Bone marrow (tissue), 2 donors: ENCODE results near the gene HOXD8.

ENCODE experiments used
- DNase-seq, 2 donors: peaks; one replicate each; lab custom pipeline; 2025; lab: John Stamatoyannopoulos, UW

The HOXD8 gene

DNA sequence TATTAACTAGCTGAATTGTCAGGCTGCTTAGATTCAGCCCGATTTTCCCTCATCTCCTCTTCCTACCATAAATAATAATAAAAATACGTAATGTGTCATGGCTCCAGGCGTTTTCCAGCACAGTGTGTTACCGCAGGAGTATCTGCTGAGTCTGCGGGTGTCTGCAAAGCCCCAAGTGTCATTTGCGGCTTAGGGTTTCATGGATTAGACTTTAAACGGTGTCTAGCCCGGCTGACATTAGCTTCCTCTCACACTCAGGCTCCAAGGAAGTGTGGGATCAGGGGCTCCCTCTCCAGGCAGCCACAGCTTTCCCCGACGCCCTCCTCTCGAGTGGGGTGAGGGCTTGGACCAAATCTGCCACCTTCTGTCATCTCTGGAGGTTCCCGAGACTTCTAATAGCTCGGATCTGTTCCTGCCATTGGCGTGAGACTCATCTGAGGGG lies 44.9 kb downstream of the HOXD8 start:
- DNase-seq: no peak

DNA sequence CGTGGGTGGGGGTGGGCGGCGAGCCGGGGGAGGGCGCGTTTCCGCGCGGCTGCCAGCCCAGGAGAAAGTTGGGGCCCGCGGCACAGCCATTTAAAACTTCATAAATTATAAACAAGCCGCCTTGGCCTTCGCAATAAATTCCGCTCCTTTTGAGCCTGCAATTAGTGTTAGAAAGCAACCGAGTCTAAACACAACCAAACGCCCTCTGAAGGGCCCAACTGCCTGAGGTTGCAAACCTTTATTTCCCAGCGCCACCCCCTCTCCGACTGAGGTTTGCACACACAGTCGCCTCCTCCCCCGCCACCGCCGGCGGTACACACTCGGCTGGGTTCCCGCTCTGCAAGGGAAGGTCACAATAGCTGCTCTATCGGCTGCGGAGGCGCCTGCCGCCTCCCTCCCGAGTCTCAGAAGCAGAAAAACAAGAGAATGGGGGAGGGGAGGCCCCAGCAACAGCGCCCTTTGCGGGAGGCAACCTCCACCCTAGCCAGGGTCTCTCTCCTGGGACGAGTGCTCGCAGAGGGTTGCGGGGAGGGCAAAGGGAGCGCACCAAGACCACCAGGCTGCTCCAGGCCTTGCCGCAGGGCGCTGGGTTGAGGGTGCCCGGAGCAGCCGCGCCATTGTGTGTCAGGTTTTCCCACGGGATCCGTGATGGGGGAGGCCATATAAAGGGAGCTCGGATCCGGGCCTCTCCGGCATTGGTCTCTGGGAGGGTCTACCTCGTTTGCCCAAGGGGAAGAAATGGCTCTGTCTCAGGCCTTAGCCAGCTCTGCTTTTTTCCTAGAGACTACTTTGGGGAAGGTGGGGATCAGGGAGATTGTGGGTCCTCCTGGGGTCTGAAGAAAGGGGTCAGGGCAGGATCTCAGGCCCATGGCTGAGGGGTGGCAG lies 45.6 kb downstream of the HOXD8 start:
- DNase-seq: no peak

DNA sequence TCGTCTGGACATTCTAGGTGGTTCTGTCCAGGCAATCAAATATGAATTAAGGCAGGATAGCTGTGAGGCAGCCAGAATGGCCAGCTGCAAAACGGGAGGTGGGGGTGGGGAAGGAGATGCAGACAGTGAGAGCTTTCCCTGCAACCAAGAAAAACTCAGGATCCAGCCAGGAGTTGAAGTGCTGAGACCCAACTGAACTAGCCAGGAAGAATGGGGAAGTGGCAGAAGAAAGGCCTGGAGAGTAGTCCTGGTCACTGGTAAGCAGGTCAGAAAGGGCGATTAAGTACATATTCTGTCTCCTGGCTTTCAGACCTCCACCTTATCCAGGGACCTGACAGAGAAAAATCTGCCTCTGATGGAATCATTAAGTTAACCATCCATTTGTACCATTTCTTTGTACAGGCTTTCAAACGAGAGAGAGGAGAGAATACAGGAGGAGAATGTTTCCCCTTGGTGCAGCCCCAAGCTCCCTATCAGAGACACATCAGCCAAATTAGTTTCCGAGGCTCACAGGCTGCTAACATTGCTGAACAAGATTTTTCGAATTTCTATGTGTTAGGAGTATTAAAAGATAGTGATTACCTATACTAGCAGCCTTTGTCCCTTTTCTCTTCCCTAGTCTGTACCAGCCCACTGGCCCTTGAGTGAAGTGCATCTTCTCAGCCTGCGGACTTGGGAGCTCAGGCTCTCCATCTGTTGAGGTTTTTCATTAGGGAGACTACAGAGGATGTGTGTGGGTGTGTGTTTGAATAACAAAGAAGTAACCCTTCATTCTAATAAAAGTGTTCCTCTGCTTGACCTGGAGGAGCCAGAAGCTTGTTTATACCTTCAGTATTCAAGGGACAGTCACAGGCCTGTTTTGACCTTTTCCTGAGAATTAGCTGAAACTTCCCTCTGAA lies 46.5 kb downstream of the HOXD8 start:
- no peak for DNase-seq

DNA sequence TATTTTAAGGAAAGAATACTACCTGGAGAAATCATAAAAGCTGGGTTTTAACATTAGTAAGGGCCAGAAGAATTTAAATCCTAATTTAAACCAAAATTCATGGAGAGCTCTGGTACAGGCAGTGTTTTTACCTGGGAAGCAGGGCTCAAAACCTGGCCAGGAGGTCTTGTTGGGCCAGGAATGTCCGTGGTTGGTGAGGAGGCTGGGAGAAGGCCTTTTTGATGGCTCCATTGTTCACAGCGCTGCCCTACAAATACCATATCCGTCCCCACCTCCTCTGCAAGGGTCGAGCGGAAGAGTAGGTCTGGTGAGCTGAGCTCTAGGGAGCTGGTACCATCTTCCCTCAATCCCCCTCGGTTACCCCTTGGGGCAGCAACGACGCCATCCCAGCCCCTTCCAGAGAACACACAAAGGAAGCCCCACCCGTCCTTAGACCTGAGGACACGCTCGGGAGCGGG lies 48.1 kb downstream of the HOXD8 start:
- no peak for DNase-seq

DNA sequence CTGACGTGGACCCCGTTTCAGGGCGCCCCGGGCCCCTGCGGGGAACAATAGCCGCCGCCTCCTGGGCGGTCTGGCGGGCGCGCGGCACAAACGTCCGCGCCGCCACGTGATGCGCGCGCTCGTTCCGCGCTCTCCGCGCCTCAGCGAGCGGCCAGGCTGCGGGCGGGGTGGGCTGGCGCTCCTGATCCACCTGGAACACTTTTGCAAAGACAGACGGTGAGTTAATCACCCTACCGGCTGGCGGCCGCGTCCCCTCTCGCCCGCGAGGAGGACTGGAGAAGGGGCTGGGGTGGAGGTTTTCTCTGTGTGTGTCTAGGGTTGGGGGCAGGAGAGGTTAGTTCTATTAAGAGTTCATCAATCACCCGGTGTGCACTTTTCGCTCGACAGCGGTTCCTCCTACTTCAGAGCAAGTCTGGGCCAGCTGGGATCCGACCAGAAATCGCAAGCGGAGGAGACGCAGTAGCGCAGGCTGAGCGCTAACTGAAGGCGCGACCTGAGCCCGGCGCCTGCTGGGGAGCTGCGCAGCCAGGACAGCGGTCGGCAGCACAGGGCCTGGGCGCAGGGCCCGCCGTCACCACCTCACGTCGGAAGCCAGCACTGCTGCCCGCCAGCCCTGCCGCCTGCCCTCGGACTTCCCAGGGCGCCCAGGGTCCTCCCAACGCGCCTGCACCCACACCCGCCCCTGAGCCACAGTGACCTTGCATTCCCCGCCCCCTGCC lies 48.7 kb downstream of the HOXD8 start:
- DNase-seq: no peak

DNA sequence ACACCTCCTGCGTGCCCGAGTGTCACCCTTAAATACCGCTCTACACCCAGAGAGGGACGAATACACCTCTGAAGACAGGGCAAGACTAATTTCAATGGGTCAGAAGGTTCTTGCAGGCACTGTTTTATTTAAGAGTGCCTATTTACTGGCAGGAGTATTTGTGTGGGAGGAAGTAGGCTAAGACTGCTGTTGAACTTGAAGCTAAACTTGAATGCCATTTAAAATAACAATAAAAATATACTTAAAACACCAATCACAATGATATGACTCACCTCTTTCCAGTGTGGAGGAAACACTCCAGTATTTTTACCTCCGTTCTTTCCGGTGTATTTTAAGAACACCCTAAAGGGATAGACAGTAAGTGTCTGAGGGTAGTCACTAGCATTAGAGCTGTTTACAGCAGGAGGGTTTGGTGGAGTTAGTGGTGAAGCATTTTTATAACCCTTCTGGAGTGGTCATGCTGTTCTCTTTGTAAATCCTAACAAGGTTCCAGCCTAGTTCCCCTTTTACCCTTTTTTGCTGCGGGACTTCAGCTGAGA lies 49.3 kb downstream of the HOXD8 start:
- DNase-seq: no peak

DNA sequence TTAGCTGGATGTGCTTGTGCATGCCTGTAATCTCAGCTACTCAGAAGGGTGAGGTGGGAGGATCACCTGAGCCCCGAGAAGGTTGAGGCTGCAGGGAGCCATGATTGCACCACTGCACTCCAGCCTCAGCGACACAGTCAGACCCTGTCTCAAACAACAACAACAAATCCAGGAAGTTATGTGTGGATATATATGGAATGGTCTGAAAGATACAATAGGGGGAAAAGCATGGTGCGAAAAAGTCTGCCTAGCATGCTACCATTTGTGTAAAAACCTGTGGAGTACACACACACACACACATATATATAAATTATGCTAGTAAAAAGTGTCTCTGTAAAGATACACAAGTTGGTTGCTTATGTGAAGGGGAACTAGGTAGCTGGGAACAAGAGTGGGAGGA lies 52.0 kb downstream of the HOXD8 start:
- DNase-seq: no peak
